ENCODE measurements around the gene KRTAP3-1.

GRCh38 chr17:41015454-41015853 lies 6.5 kb upstream of the KRTAP3-1 start:
- TF ChIP-seq, protein P1, sequence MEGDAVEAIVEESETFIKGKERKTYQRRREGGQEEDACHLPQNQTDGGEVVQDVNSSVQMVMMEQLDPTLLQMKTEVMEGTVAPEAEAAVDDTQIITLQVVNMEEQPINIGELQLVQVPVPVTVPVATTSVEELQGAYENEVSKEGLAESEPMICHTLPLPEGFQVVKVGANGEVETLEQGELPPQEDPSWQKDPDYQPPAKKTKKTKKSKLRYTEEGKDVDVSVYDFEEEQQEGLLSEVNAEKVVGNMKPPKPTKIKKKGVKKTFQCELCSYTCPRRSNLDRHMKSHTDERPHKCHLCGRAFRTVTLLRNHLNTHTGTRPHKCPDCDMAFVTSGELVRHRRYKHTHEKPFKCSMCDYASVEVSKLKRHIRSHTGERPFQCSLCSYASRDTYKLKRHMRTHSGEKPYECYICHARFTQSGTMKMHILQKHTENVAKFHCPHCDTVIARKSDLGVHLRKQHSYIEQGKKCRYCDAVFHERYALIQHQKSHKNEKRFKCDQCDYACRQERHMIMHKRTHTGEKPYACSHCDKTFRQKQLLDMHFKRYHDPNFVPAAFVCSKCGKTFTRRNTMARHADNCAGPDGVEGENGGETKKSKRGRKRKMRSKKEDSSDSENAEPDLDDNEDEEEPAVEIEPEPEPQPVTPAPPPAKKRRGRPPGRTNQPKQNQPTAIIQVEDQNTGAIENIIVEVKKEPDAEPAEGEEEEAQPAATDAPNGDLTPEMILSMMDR (IDR thresholded peaks at IDR 0.05), result no peak
- TF ChIP-seq ZNF317 (CRISPR knock-in tag; IDR thresholded peaks at IDR 0.05; ENCODE audit: borderline replicate concordance, low read depth), result no peak
- TF ChIP-seq, protein P2, sequence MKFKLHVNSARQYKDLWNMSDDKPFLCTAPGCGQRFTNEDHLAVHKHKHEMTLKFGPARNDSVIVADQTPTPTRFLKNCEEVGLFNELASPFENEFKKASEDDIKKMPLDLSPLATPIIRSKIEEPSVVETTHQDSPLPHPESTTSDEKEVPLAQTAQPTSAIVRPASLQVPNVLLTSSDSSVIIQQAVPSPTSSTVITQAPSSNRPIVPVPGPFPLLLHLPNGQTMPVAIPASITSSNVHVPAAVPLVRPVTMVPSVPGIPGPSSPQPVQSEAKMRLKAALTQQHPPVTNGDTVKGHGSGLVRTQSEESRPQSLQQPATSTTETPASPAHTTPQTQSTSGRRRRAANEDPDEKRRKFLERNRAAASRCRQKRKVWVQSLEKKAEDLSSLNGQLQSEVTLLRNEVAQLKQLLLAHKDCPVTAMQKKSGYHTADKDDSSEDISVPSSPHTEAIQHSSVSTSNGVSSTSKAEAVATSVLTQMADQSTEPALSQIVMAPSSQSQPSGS (CRISPR knock-in tag; IDR thresholded peaks at IDR 0.05; ENCODE audit: borderline replicate concordance, low read depth), result no peak
- TF ChIP-seq PRDM15 (CRISPR knock-in tag; IDR thresholded peaks at IDR 0.05), result no peak
- no peak for TF ChIP-seq E2F4 (CRISPR knock-in tag; IDR thresholded peaks at IDR 0.05; ENCODE audit: borderline replicate concordance, low read depth)
- TF ChIP-seq, protein P3, sequence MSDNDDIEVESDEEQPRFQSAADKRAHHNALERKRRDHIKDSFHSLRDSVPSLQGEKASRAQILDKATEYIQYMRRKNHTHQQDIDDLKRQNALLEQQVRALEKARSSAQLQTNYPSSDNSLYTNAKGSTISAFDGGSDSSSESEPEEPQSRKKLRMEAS (CRISPR knock-in tag; IDR thresholded peaks at IDR 0.05), result no peak

Data from WTC11 (cell line).